IMR-90 (cell line): ENCODE measurements around the gene MLIP. TPM values are rescaled to one million over a fixed set of nuclear protein-coding genes. Genes with fewer than 3 reads are reported as not detected.
A peak's percentile ranks its signal among the peaks of the same experiment; 100 is the strongest.

Source experiments
- ATAC-seq: fragments of 200-7000 bp; cut with Tn5 transposase; 2 replicates; pipeline ENCODE4 v1.9.1; 2020; ENCODE audit warnings: low read depth, mild to moderate bottlenecking, moderate library complexity
- BruUV-seq: library from RNA; stranded (reverse); fragments of 400-500 nt; replicated peaks from 2 replicates; lab custom pipeline; 2021; lab: Mats Ljungman, UMichigan
- CTCF ChIA-PET: fragments of 300-600 bp; formaldehyde crosslinking; extraction: SDS; loops from one replicate; lab custom pipeline; 2021; ENCODE audit warnings: antibody characterized with exemption; lab: Yijun Ruan, JAX
- POLR2A ChIA-PET: fragments of 300-600 bp; sonication (Branson Sonifier 250); formaldehyde crosslinking; loops from one replicate; lab custom pipeline; 2022; ENCODE audit warnings: antibody characterized with exemption; ENCODE audit not compliant: unreplicated experiment; lab: Charles Lee
- DNase-seq: peaks from one replicate; pipeline ENCODE4 v3.0.0; 2013
- H2AFZ ChIP-seq: replicated peaks from 2 replicates; pipeline ENCODE3; 2013; ENCODE audit warnings: low read length, mild to moderate bottlenecking; ENCODE audit not compliant: poor library complexity
- H2AK5ac ChIP-seq: 2 replicates; pipeline ENCODE4 v1.6.1; 2013; ENCODE audit warnings: low read depth, low read length, inconsistent platforms
- H2AK9ac ChIP-seq: replicated peaks from 2 replicates; pipeline ENCODE3; 2013; ENCODE audit warnings: mild to moderate bottlenecking, low read depth, low read length, moderate library complexity; ENCODE audit not compliant: poor library complexity
- H2BK120ac ChIP-seq: 2 replicates; pipeline ENCODE4 v1.6.1; 2013; ENCODE audit warnings: low read depth, low read length, inconsistent platforms
- H2BK15ac ChIP-seq: 3 replicates; pipeline ENCODE4 v1.6.1; 2013; ENCODE audit warnings: low read depth, low read length, inconsistent platforms
- H2BK20ac ChIP-seq: 2 replicates; pipeline ENCODE4 v1.6.1; 2013; ENCODE audit warnings: low read depth, mild to moderate bottlenecking, inconsistent platforms, low read length, moderate library complexity
- H2BK5ac ChIP-seq: 2 replicates; pipeline ENCODE4 v1.6.1; 2013; ENCODE audit warnings: mild to moderate bottlenecking, low read depth, low read length, inconsistent platforms; ENCODE audit not compliant: poor library complexity, severe bottlenecking
- H3K14ac ChIP-seq: replicated peaks from 2 replicates; pipeline ENCODE4 v1.6.1; 2013; ENCODE audit warnings: low read depth, low read length, inconsistent platforms
- H3K18ac ChIP-seq: 2 replicates; pipeline ENCODE4 v1.6.1; 2013; ENCODE audit warnings: low read depth, low read length, control low read depth
- H3K23ac ChIP-seq: 2 replicates; pipeline ENCODE4 v1.6.1; 2013; ENCODE audit warnings: low read depth, low read length, inconsistent platforms
- H3K27ac ChIP-seq: 2 replicates; pipeline ENCODE4 v1.5.1; 2013; ENCODE audit warnings: mild to moderate bottlenecking, control low read depth, low read length; ENCODE audit not compliant: insufficient read depth
- H3K27me3 ChIP-seq: 2 replicates; pipeline ENCODE4 v1.6.1; 2013; ENCODE audit warnings: low read length; ENCODE audit not compliant: control insufficient read depth, insufficient read depth
- H3K36me3 ChIP-seq: 2 replicates; pipeline ENCODE4 v1.6.1; 2013; ENCODE audit warnings: low read length, mixed read lengths; ENCODE audit not compliant: control insufficient read depth, insufficient read depth
- H3K4ac ChIP-seq: 2 replicates; pipeline ENCODE4 v1.6.1; 2013; ENCODE audit warnings: low read depth, low read length, inconsistent platforms
- H3K4me1 ChIP-seq: 2 replicates; pipeline ENCODE4 v1.6.1; 2013; ENCODE audit warnings: low read length, mixed read lengths; ENCODE audit not compliant: control insufficient read depth, insufficient read depth
- H3K4me2 ChIP-seq: 2 replicates; pipeline ENCODE4 v1.6.1; 2013; ENCODE audit warnings: low read depth, mild to moderate bottlenecking, control low read depth, low read length, moderate library complexity
- H3K4me3 ChIP-seq: 2 replicates; pipeline ENCODE4 v1.5.1; 2013; ENCODE audit warnings: low read depth, mild to moderate bottlenecking, control low read depth, low read length, moderate library complexity; ENCODE audit not compliant: insufficient read depth
- H3K56ac ChIP-seq: 2 replicates; pipeline ENCODE4 v1.6.1; 2013; ENCODE audit warnings: low read length, inconsistent platforms; ENCODE audit not compliant: insufficient read depth; ENCODE audit errors: extremely low read depth
- H3K79me1 ChIP-seq, 2 experiments: 2 replicates each; pipeline ENCODE4 v1.6.1; 2013; ENCODE audit warnings: low read length in 2 of 2, inconsistent platforms in 1 of 2, low read depth in 1 of 2
- H3K9ac ChIP-seq: 2 replicates; pipeline ENCODE4 v1.6.1; 2013; ENCODE audit warnings: low read depth, low read length, control low read depth
- H3K9me1 ChIP-seq: 2 replicates; pipeline ENCODE4 v1.6.1; 2013; ENCODE audit warnings: low read length, inconsistent platforms; ENCODE audit not compliant: insufficient read depth
- H3K9me3 ChIP-seq: 2 replicates; pipeline ENCODE4 v1.6.1; 2013; ENCODE audit warnings: low read length; ENCODE audit not compliant: control insufficient read depth, insufficient read depth
- H4K20me1 ChIP-seq: 2 replicates; pipeline ENCODE4 v1.6.1; 2013; ENCODE audit warnings: low read length, inconsistent platforms; ENCODE audit not compliant: insufficient read depth
- H4K5ac ChIP-seq: 2 replicates; pipeline ENCODE4 v1.6.1; 2013; ENCODE audit warnings: mild to moderate bottlenecking, low read depth, low read length, control low read depth
- H4K8ac ChIP-seq, 2 experiments: 2 replicates each; pipeline ENCODE4 v1.6.1; 2013; ENCODE audit warnings: low read depth in 2 of 2, low read length in 2 of 2, control low read depth in 1 of 2, inconsistent platforms in 1 of 2
- H4K91ac ChIP-seq: 2 replicates; pipeline ENCODE4 v1.6.1; 2013; ENCODE audit warnings: low read depth, low read length, inconsistent platforms; ENCODE audit not compliant: insufficient read depth
- CHD1 ChIP-seq: IDR thresholded peaks from 2 replicates; pipeline ENCODE4 v1.6.1; 2012; ENCODE audit warnings: low read depth, low read length, improper control_type of control experiment
- CTCF ChIP-seq: conservative IDR thresholded peaks from 2 replicates; pipeline ENCODE4 v1.5.1; 2012; ENCODE audit warnings: mild to moderate bottlenecking, low read depth, low read length, improper control_type of control experiment
- FOS ChIP-seq: fragments of 150-350 bp; IDR thresholded peaks from 2 replicates; pipeline ENCODE4 v1.6.1; 2016; ENCODE audit warnings: low read depth, low read length
- NFE2L2 ChIP-seq: fragments of 150-350 bp; IDR thresholded peaks from 2 replicates; pipeline ENCODE4 v1.6.1; 2016; ENCODE audit warnings: low read depth, mild to moderate bottlenecking, low read length
- RAD21 ChIP-seq: IDR thresholded peaks from 2 replicates; pipeline ENCODE4 v1.6.1; 2012; ENCODE audit warnings: low read length, improper control_type of control experiment
- WGBS, 2 experiments: methylation state at CpG; one replicate each; pipeline versions ENCODE4 v1.1.5 to v1.1.7; 2013; ENCODE audit warnings: missing lambda C conversion rate in 2 of 2; ENCODE audit not compliant: insufficient read length in 1 of 2; ENCODE audit errors: extremely low coverage in 2 of 2; 5-methylcytosine and 5-hydroxymethylcytosine counted together
- dilution Hi-C: fragments of 300-500 bp; cut with HindIII; formaldehyde crosslinking; loops from one replicate; pipeline ENCODE4 v1.14.3; 2018; ENCODE audit warnings: low sequenced_read_pairs; ENCODE audit not compliant: unreplicated experiment
- in situ Hi-C: fragments of 300-500 bp; cut with MboI; formaldehyde crosslinking; loops from 3 replicates; pipeline ENCODE4 v1.14.3; 2019; ENCODE audit warnings: low sequenced_read_pairs, inconsistent platforms, mixed read lengths
- intact Hi-C: fragments of 100-400 bp; cut with micrococcal nuclease; formaldehyde crosslinking; loops from 2 replicates; pipeline ENCODE4 v1.10.0; 2022
- polyA plus RNA-seq, 3 experiments: library from polyadenylated mRNA; depleted of rRNA; stranded (reverse); fragments of >200 nt; gene quantifications; 2 replicates each; pipeline ENCODE4 v1.2.3, GENCODE V29; 2012; ENCODE audit warnings: low replicate concordance in 1 of 3
- total RNA-seq: library from RNA; depleted of rRNA; stranded (reverse); fragments of >200 nt; gene quantifications from 2 replicates; pipeline ENCODE4 v1.2.3, GENCODE V29; 2012

The MLIP gene
- total and polyA plus RNA-seq, 2 of the 4 experiments (the other 2 are of a cell fraction) = not detected

- Histone ChIP-seq H2BK15ac (0 out of 3 replicates have a peak overlapping the region, but pooled peaks have one; percentile 97), H3K79me1 (no peaks in the 10 kb centered on the region), H4K91ac (no peak overlapping the region), H3K4me3 (no peak overlapping the region), H3K18ac (peak overlapping the region; percentile 9; the same call in 1 of the 2 replicates), H3K4me2 (peak overlapping the region; percentile 3; the same call in 1 of the 2 replicates), H2BK5ac (peak overlapping the region; percentile 91), H3K27ac (no peak overlapping the region), H3K9me1 (no peaks in the 10 kb centered on the region), H4K5ac (no peak overlapping the region), H3K9ac (no peak overlapping the region), H2AK9ac (no peak overlapping the region), H4K8ac (peak overlapping the region in 1 of 2 experiments; percentile 7; a peak in 1 of 4 replicates), H3K4ac (no peak overlapping the region; the same call in 1 of the 2 replicates), H4K20me1 (no peaks in the 10 kb centered on the region), H3K9me3 (no peaks in the 10 kb centered on the region), H3K4me1 (no peaks in the 10 kb centered on the region), H3K14ac (no peak overlapping the region), H3K27me3 (no peaks in the 10 kb centered on the region), H2BK20ac (no peak overlapping the region), H2AK5ac (no peak overlapping the region), H3K23ac (no peak overlapping the region), H2AFZ (no peak overlapping the region), H2BK120ac (peak overlapping the region; percentile 97; the same call in 1 of the 2 replicates), H3K36me3 (no peaks in the 10 kb centered on the region), H3K56ac (no peak overlapping the region)
- 0 out of 2 replicates have a peak, but pooled peaks have one; percentile 20 for TF ChIP-seq FOS
- no peak for TF ChIP-seq NFE2L2
- no peak for TF ChIP-seq CTCF
- TF ChIP-seq RAD21 = no peak
- TF ChIP-seq CHD1 = no peak
- ChIA-PET CTCF (no interaction called here), POLR2A (no interaction called here)
- in situ Hi-C loops = no loop called here
- no CpG with 5 or more reads among the region's 1 CpG for WGBS, 2 experiments
- BruUV-seq = no TSS peak
- intact Hi-C loops = no loop called here
- ATAC-seq = peak; percentile 85
- peak; percentile 89 for DNase-seq
- dilution Hi-C loops = no loop called here
Observed at GRCh38 chr6:54282186-54282585, 170.9 kb downstream of the MLIP start.
